ENCODE data around the gene RAB11B. TPM values are rescaled to one million over a fixed set of nuclear protein-coding genes. Genes with fewer than 3 reads are reported as not detected.

RAB11B gene
- total RNA-seq, 1 experiment from 2014 or later: 67.2 TPM

DNA sequence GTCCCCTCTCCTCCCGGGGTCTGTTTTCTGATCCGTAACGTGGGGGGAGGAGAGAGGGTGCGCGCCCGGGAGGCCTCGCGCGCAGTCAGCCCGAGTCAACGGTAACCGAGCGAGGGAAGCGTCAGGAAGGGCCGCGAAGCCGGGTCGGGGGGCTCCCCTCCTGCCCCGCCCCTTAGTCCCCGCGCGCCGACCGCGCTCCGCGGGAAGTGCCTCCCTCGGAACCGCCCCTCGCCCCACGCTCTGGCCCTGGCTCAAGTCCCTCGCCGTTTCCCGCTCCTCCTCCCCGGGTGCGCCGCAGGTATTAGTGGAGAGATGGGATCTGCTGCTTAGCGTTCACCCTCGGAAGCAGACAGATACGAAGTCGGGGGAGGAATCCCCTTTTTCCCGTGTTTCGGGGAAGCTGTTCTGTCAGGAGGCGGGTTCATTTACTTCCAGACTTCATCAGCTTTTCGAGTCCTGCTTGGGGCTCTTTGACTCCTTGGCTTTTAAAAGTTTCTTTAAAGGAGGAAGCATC, 55.4 kb downstream of the RAB11B start:
- H3K4me3 Mint-ChIP-seq (ENCODE audit: unreplicated experiment): peak overlapping the region; percentile 95
- peak; percentile 53 for DNase-seq (ENCODE audit: unreplicated experiment)
- H3K27ac Mint-ChIP-seq (ENCODE audit: low read depth, unreplicated experiment): peak overlapping the region; percentile 99
- POLR2A ChIA-PET: interaction anchor here (0.6 to 3.6 kb wide), 14 partner anchors 11 to 1352 kb away, joined by 3 to 45 read pairs (median 6); partner anchors contain the start of genes MARCHF2, NDUFA7, RAB11B and RPS28
- TF ChIP-seq, protein P1, sequence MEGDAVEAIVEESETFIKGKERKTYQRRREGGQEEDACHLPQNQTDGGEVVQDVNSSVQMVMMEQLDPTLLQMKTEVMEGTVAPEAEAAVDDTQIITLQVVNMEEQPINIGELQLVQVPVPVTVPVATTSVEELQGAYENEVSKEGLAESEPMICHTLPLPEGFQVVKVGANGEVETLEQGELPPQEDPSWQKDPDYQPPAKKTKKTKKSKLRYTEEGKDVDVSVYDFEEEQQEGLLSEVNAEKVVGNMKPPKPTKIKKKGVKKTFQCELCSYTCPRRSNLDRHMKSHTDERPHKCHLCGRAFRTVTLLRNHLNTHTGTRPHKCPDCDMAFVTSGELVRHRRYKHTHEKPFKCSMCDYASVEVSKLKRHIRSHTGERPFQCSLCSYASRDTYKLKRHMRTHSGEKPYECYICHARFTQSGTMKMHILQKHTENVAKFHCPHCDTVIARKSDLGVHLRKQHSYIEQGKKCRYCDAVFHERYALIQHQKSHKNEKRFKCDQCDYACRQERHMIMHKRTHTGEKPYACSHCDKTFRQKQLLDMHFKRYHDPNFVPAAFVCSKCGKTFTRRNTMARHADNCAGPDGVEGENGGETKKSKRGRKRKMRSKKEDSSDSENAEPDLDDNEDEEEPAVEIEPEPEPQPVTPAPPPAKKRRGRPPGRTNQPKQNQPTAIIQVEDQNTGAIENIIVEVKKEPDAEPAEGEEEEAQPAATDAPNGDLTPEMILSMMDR (IDR thresholded peaks at IDR 0.05; ENCODE audit: unreplicated experiment): no peak
- H3K4me1 Mint-ChIP-seq (ENCODE audit: insufficient read depth, unreplicated experiment): peaks cover 21% of the 10 kb centered on the region
- intact Hi-C loops (cut with micrococcal nuclease): loop anchor here (2.0 to 5.0 kb wide), 2 partner anchors 33 to 67 kb away; partner anchors contain the start of gene MARCHF2
- no TSS peak for BruUV-seq (replicated peaks)
- H3K9me3 Mint-ChIP-seq (ENCODE audit: unreplicated experiment): no peaks in the 10 kb centered on the region
- CTCF ChIA-PET: interaction anchor here (0.6 to 3.1 kb wide), 3 partner anchors 32 to 610 kb away, joined by 3 to 20 read pairs (median 10); partner anchors contain the start of gene MARCHF2
- H3K36me3 Mint-ChIP-seq (ENCODE audit: insufficient read depth, unreplicated experiment): peaks cover 31% of the 10 kb centered on the region
- H3K27me3 Mint-ChIP-seq (ENCODE audit: insufficient read depth, unreplicated experiment): no peaks in the 10 kb centered on the region

DNA sequence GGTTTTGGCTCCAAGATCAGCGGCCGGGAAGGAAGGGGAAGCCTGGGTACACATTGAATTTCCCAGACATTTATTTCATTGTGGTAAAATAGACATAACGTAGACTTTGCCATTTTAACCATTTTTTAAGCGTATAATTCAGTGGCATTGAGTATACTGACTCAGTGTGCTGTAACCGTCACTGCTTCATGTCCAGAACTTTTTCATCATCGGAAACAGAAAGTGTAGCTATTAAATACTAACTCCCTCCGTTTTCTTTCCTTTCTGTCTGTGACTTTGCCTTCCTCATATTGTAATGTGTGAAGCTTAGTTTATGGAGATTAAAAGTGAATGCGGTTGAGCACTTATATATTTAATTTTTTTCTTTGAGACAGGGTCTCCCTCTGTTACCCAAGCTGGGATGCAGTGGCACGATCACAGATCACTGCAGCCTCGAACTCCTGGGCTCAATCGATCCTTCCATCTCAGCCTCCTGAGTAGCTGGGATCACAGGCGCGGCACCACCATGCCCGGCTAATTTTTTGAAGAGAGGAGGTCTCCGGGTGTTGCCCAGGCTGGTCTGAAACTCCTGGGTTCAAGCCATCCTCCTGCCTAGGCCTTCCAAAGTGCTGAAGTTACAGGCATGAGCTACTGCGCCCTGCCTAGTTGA, 56.0 kb downstream of the RAB11B start:
- peak overlapping the region; percentile 95 for H3K4me3 Mint-ChIP-seq (ENCODE audit: unreplicated experiment)
- H3K9me3 Mint-ChIP-seq (ENCODE audit: unreplicated experiment): no peaks in the 10 kb centered on the region
- intact Hi-C loops (cut with micrococcal nuclease): loop anchor here (5.0 kb wide), 1 partner anchor 34 kb away; the partner anchor contains the start of gene MARCHF2
- peak overlapping the region; percentile 99 for H3K27ac Mint-ChIP-seq (ENCODE audit: low read depth, unreplicated experiment)
- TSS peak; percentile 47 for BruUV-seq (replicated peaks)
- TF ChIP-seq, protein P1 (IDR thresholded peaks at IDR 0.05; ENCODE audit: unreplicated experiment): no peak
- H3K4me1 Mint-ChIP-seq (ENCODE audit: insufficient read depth, unreplicated experiment): peaks cover 22% of the 10 kb centered on the region
- CTCF ChIA-PET: interaction anchor here (0.6 to 3.1 kb wide), 9 partner anchors 14 to 1945 kb away, joined by 3 to 20 read pairs (median 4); partner anchors contain the start of gene MARCHF2
- no peak for DNase-seq (ENCODE audit: unreplicated experiment)
- POLR2A ChIA-PET: interaction anchor here (0.6 to 3.6 kb wide), 14 partner anchors 10 to 124 kb away, joined by 3 to 45 read pairs (median 6); partner anchors contain the start of genes MARCHF2, NDUFA7, RAB11B and RPS28
- H3K36me3 Mint-ChIP-seq (ENCODE audit: insufficient read depth, unreplicated experiment): peaks cover 31% of the 10 kb centered on the region
- no peaks in the 10 kb centered on the region for H3K27me3 Mint-ChIP-seq (ENCODE audit: insufficient read depth, unreplicated experiment)

DNA sequence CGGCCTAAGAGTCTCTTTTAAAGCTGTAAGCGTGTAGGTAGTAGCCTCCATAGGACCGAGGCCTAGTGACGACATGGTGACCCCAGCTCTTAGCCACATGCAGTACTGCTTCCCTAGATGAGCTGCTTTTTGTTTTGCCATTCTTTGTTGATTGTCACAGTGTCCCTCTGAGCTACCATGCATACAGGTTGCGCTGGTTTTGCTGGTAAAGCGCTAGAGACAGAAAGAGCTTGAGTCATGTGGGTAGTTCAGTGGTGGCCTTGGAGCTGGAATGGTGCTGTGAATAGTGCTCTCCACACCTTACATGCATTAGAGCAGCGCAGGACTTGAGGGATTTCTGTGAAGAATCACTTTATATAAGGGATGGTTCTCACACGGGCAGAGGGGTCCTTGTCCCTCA, 59.7 kb downstream of the RAB11B start:
- H3K27me3 Mint-ChIP-seq (ENCODE audit: insufficient read depth, unreplicated experiment): no peaks in the 10 kb centered on the region
- TF ChIP-seq, protein P1 (IDR thresholded peaks at IDR 0.05; ENCODE audit: unreplicated experiment): no peak
- H3K27ac Mint-ChIP-seq (ENCODE audit: low read depth, unreplicated experiment): no peak overlapping the region
- no peaks in the 10 kb centered on the region for H3K9me3 Mint-ChIP-seq (ENCODE audit: unreplicated experiment)
- no peak overlapping the region for H3K4me3 Mint-ChIP-seq (ENCODE audit: unreplicated experiment)
- peaks cover 48% of the 10 kb centered on the region for H3K4me1 Mint-ChIP-seq (ENCODE audit: insufficient read depth, unreplicated experiment)
- intact Hi-C loops (cut with micrococcal nuclease): loop anchor here (5.0 to 10.0 kb wide), 2 partner anchors 38 to 95 kb away; partner anchors contain the start of gene MARCHF2
- POLR2A ChIA-PET: interaction anchor here (0.6 to 1.4 kb wide), 2 partner anchors 64 to 830 kb away, joined by 4 to 5 read pairs; partner anchors contain the start of gene ZNF414
- no peak for DNase-seq (ENCODE audit: unreplicated experiment)
- CTCF ChIA-PET: interaction anchor here (0.5 to 5.2 kb wide), 7 partner anchors 11 to 1975 kb away, joined by 3 to 37 read pairs (median 3); no protein-coding TSS in a partner anchor
- no TSS peak for BruUV-seq (replicated peaks)
- H3K36me3 Mint-ChIP-seq (ENCODE audit: insufficient read depth, unreplicated experiment): peaks cover 55% of the 10 kb centered on the region

DNA sequence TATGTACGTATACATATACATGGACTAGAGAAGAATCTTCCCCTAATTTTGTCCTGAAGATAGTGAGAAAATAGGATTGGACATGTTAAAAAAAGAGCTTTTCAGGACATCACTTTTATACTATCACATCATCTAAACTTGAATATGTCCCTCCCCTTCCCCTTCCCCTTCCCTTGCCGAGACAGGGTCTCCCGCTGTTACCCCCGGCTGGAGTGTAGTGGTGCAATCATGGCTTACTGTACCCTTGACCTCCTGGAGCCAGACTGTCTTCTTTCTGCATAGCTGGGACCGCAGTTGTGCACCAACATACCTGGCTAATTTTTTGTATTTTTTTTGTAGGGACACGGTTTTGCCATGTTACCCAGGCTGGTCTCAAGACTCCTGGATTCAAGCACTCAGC, 61.2 kb downstream of the RAB11B start:
- POLR2A ChIA-PET: no interaction called here
- no peak overlapping the region for H3K27ac Mint-ChIP-seq (ENCODE audit: low read depth, unreplicated experiment)
- intact Hi-C loops (cut with micrococcal nuclease): loop anchor here (10.0 kb wide), 1 partner anchor 97 kb away; no protein-coding TSS in a partner anchor
- CTCF ChIA-PET: interaction anchor here (5.2 kb wide), 1 partner anchor 97 kb away, joined by 37 read pairs; no protein-coding TSS in a partner anchor
- no peak for DNase-seq (ENCODE audit: unreplicated experiment)
- peaks cover 59% of the 10 kb centered on the region for H3K36me3 Mint-ChIP-seq (ENCODE audit: insufficient read depth, unreplicated experiment)
- H3K4me3 Mint-ChIP-seq (ENCODE audit: unreplicated experiment): peak overlapping the region; percentile 31
- H3K27me3 Mint-ChIP-seq (ENCODE audit: insufficient read depth, unreplicated experiment): no peaks in the 10 kb centered on the region
- no TSS peak for BruUV-seq (replicated peaks)
- no peaks in the 10 kb centered on the region for H3K9me3 Mint-ChIP-seq (ENCODE audit: unreplicated experiment)
- TF ChIP-seq, protein P1 (IDR thresholded peaks at IDR 0.05; ENCODE audit: unreplicated experiment): no peak
- H3K4me1 Mint-ChIP-seq (ENCODE audit: insufficient read depth, unreplicated experiment): peaks cover 42% of the 10 kb centered on the region

Data from MCF 10A (cell line).